GM10266 (cell line): Measurements from ENCODE around the gene TMEM61.

Source experiments
- DNase-seq: peaks from one replicate; pipeline ENCODE4 v3.0.0; 2012; ENCODE audit errors: extremely low spot score
- TF ChIP-seq, protein P1 (sequence below): IDR thresholded peaks from 2 replicates; pipeline ENCODE4 v1.5.1; 2012; ENCODE audit warnings: mild to moderate bottlenecking, low read depth; ENCODE audit not compliant: control insufficient read depth, insufficient read depth; ENCODE audit errors: missing control alignments

Gene TMEM61

DNA sequence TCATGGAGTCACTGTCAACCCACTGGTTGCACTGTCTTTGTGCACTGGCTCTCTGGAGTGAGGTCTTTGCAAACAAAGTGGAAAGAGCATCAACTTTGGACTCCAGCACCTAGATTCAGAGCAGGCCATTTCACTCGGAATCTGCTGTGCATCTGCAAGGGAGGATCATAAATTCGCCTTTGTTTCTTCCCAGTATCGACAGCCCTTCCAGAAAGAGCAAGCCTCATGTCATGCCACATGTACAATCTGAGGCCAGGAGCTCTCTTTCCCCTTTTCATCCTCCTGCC is 58.1 kb downstream of the TMEM61 start:
- TF ChIP-seq, protein P1, sequence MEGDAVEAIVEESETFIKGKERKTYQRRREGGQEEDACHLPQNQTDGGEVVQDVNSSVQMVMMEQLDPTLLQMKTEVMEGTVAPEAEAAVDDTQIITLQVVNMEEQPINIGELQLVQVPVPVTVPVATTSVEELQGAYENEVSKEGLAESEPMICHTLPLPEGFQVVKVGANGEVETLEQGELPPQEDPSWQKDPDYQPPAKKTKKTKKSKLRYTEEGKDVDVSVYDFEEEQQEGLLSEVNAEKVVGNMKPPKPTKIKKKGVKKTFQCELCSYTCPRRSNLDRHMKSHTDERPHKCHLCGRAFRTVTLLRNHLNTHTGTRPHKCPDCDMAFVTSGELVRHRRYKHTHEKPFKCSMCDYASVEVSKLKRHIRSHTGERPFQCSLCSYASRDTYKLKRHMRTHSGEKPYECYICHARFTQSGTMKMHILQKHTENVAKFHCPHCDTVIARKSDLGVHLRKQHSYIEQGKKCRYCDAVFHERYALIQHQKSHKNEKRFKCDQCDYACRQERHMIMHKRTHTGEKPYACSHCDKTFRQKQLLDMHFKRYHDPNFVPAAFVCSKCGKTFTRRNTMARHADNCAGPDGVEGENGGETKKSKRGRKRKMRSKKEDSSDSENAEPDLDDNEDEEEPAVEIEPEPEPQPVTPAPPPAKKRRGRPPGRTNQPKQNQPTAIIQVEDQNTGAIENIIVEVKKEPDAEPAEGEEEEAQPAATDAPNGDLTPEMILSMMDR = no peak
- DNase-seq = no peak

DNA sequence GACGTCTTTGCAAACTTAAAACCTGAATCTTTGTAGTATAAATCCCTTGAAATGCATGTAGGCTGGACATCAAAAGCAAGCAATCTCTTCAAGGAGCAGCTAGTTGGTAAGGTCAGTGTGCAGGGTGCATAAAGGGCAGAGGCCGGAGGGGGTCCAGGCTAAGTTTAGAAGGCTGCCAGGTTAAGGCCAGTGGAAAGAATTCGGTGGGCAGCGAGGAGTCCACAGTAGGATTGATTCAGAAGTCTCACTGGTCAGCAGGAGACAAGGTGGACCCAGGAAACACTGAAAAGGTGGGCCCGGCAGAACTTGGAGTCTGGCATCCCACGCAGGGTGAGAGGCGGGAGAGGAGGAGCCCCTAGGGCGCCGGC is 58.5 kb downstream of the TMEM61 start:
- TF ChIP-seq, protein P1 = no peak
- no peak for DNase-seq

DNA sequence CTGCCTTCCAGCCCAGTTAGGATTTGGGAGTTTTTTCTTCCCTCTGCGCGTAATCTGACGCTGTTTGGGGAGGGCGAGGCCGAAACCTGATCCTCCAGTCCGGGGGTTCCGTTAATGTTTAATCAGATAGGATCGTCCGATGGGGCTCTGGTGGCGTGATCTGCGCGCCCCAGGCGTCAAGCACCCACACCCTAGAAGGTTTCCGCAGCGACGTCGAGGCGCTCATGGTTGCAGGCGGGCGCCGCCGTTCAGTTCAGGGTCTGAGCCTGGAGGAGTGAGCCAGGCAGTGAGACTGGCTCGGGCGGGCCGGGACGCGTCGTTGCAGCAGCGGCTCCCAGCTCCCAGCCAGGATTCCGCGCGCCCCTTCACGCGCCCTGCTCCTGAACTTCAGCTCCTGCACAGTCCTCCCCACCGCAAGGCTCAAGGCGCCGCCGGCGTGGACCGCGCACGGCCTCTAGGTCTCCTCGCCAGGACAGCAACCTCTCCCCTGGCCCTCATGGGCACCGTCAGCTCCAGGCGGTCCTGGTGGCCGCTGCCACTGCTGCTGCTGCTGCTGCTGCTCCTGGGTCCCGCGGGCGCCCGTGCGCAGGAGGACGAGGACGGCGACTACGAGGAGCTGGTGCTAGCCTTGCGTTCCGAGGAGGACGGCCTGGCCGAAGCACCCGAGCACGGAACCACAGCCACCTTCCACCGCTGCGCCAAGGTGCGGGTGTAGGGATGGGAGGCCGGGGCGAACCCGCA is 59.1 kb downstream of the TMEM61 start, which contains the start of gene PCSK9:
Gene PCSK9 (plus strand): TSS at position 207 of the 741 bp plus-strand sequence. CDS start 290 bp downstream, at position 497.
- TF ChIP-seq, protein P1 = no peak
- no peak for DNase-seq

DNA sequence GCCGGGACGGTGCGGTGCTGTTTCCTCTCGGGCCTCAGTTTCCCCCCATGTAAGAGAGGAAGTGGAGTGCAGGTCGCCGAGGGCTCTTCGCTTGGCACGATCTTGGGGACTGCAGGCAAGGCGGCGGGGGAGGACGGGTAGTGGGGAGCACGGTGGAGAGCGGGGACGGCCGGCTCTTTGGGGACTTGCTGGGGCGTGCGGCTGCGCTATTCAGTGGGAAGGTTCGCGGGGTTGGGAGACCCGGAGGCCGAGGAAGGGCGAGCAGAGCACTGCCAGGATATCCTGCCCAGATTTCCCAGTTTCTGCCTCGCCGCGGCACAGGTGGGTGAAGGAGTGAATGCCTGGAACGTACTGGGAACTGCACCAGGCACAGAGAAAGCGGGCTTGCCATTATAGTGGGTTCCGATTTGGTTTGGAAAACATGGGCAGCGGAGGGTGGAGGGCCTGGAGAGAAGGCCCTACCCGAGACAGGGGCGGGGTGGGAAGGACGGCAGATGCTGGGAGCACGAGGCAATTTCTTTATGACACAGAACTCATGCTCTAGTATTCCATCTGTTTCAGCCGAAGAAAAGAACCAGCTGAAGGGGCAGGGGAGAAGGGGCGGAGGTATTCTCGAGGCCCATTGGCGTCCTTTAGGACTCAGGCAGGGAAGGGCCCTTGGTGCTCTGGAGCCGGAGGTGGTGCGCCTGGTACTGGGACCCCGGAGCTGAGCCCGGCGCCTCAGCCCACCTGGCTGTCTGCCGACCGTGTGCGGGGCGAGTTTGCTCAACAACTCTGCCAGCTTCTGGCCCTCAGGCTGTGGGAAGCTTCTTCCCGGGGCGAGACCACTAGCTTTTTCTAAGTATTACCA is 59.9 kb downstream of the TMEM61 start:
- no peak for DNase-seq
- TF ChIP-seq, protein P1 = no peak

DNA sequence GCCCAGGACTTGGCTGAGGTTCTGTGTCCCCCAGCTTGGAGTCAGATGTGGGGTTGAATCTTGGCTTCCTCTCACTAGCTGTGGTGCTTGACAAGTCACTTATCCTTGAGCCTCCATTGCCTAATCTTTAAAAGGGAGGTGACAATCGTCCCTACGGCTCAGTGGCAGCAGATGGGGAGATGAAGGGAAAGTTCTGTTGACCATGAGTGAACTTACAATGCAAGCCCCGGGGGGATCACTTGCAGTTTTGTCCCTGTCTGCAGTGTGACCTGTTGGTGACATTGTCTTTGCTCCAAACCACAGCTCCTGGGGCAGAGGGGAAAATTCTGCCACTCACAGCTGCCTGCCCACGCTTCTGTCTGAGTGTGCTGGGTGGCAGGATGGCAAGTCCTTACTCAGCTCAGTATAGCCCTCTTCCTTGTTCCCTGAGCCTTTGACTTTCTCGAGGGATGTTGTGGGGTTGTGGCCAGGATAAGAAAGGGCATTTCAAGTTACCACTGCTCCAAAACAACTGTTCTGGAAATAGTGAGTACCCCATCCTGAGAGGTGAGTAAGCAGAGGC is 60.6 kb downstream of the TMEM61 start:
- TF ChIP-seq, protein P1 = no peak
- no peak for DNase-seq

DNA sequence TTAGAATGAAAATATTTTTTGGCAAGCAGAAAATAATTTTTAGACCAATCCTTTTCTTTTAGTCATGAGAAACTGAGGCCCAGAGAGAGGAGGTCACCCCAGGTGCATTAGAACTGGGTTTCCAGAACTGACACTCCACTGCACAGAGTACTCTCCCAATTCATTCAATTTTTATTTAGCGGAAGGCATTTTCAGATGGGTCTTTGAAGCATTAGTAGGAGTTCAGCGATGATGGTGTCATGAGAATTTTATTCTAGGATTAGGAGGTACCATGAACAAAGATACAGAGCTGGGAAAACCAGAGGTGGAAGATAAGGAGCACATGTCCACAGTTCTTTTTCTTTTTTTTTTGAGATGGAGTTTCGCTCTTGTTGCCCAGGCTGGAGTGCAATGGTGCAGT is 61.2 kb downstream of the TMEM61 start:
- no peak for DNase-seq
- TF ChIP-seq, protein P1 = no peak
